HepG2 (cell line): ENCODE results near the gene PIM3. TPM values are rescaled to one million over a fixed set of nuclear protein-coding genes. Genes with fewer than 3 reads are reported as not detected.
A peak's percentile ranks its signal among the peaks of the same experiment; 100 is the strongest.

Experiments
- ATAC-seq: fragments of 200-7000 bp; cut with Tn5 transposase; 3 replicates; pipeline ENCODE4 v1.9.1; 2020; ENCODE audit warnings: mild to moderate bottlenecking, moderate library complexity
- BruUV-seq: library from RNA; stranded (reverse); fragments of 400-500 nt; replicated peaks from 2 replicates; lab custom pipeline; 2021; lab: Mats Ljungman, UMichigan
- CTCF ChIA-PET: fragments of 300-600 bp; formaldehyde crosslinking; extraction: SDS; loops from one replicate; lab custom pipeline; 2021; ENCODE audit warnings: low total read pairs, inconsistent platforms, low intra/inter-chr PET ratio; lab: Yijun Ruan, JAX
- POLR2A ChIA-PET: fragments of 350-600 bp; sonication (Branson Sonifier 250); formaldehyde crosslinking; loops from one replicate; lab custom pipeline; 2020; ENCODE audit warnings: antibody characterized with exemption, inconsistent platforms; lab: Yijun Ruan, JAX
- DNase-seq: peaks from one replicate; pipeline ENCODE4 v3.0.0-alpha.2; 2015; ENCODE audit warnings: low spot score
- FAIRE-seq: peaks from 3 replicates; lab custom pipeline; 2011; peaks lifted over from hg19 to GRCh38; lab: Jason Lieb, UNC
- H2AFZ ChIP-seq: one replicate; pipeline ENCODE4 v1.6.1; 2011; ENCODE audit warnings: low read length, inconsistent platforms
- H3K27ac ChIP-seq: fragments of 300-600 bp; 3 replicates; pipeline ENCODE4 v1.8.0; 2011; ENCODE audit warnings: mixed run types, mild to moderate bottlenecking, mixed read lengths, low read length, inconsistent platforms; ENCODE audit not compliant: insufficient read depth; ENCODE audit errors: extremely low read length
- H3K27me3 ChIP-seq, 2 experiments: fragments of 200-600 bp in 1 of 2; 2 replicates in 1 of 2; 3 replicates in 1 of 2; pipeline versions ENCODE4 v1.6.0 to v1.8.0; 2011; ENCODE audit warnings: low read length in 2 of 2, mild to moderate bottlenecking in 2 of 2, moderate library complexity in 2 of 2, inconsistent platforms in 1 of 2; ENCODE audit not compliant: insufficient read depth in 2 of 2, control insufficient read depth in 1 of 2
- H3K36me3 ChIP-seq, 2 experiments: fragments of 200-600 bp in 1 of 2; replicated peaks in 1 of 2; 2 replicates in 1 of 2; 3 replicates in 1 of 2; pipeline versions ENCODE4 v1.5.1 to v1.8.0; 2011; ENCODE audit warnings: low read length in 2 of 2, inconsistent platforms in 1 of 2; ENCODE audit not compliant: insufficient read depth in 2 of 2, control insufficient read depth in 1 of 2
- H3K4me1 ChIP-seq: 2 replicates; pipeline ENCODE4 v1.5.1; 2012; ENCODE audit warnings: low read length, inconsistent platforms; ENCODE audit not compliant: insufficient read depth
- H3K4me2 ChIP-seq: 2 replicates; pipeline ENCODE4 v1.6.0; 2011; ENCODE audit warnings: low read depth, low read length, inconsistent platforms
- H3K4me3 ChIP-seq, 3 experiments: fragments of 200-600 bp in 1 of 3; sonication (generic), shearing (Covaris generic) in 1 of 3; replicated peaks in 1 of 3; 2 replicates each; pipeline ENCODE4 v1.5.1; 2011 to 2016; ENCODE audit warnings: low read length in 3 of 3, inconsistent platforms in 2 of 3, low read depth in 2 of 3, mild to moderate bottlenecking in 2 of 3, control low read depth in 1 of 3, mixed read lengths in 1 of 3; ENCODE audit not compliant: insufficient read depth in 1 of 3
- H3K79me2 ChIP-seq: one replicate; pipeline ENCODE4 v1.6.1; 2011; ENCODE audit warnings: low read length, inconsistent platforms; ENCODE audit not compliant: insufficient read depth
- H3K9ac ChIP-seq: 2 replicates; pipeline ENCODE4 v1.6.0; 2011; ENCODE audit warnings: mild to moderate bottlenecking, low read depth, low read length, inconsistent platforms; ENCODE audit not compliant: insufficient read depth
- H3K9me3 ChIP-seq: 2 replicates; pipeline ENCODE4 v1.5.1; 2012; ENCODE audit warnings: mild to moderate bottlenecking, low read length
- H4K20me1 ChIP-seq: 2 replicates; pipeline ENCODE4 v1.6.0; 2011; ENCODE audit warnings: inconsistent platforms, mild to moderate bottlenecking, low read length, moderate library complexity; ENCODE audit not compliant: insufficient read depth
- HNF1A ChIP-seq, 2 experiments: sonication (generic) in 1 of 2; formaldehyde crosslinking in 1 of 2; IDR thresholded peaks; 2 replicates each; pipeline versions ENCODE4 v1.4.0 to v1.6.1; 2016 to 2020; ENCODE audit warnings: borderline replicate concordance in 1 of 2, low read depth in 1 of 2, mild to moderate bottlenecking in 1 of 2, missing genetic modification reagents in 1 of 2
- HNRNPL ChIP-seq: fragments of 200-400 bp; formaldehyde crosslinking; IDR thresholded peaks from 2 replicates; pipeline ENCODE4 v1.6.1; 2017; ENCODE audit warnings: mild to moderate bottlenecking, low read depth, low read length
- PRMT3 ChIP-seq: sonication (generic); formaldehyde crosslinking; IDR thresholded peaks from 2 replicates; pipeline ENCODE4 v1.8.1; 2022; ENCODE audit warnings: low read depth, mild to moderate bottlenecking, moderate library complexity, missing genetic modification reagents, borderline replicate concordance
- RBM39 ChIP-seq: fragments of 200-400 bp; formaldehyde crosslinking; IDR thresholded peaks from one replicate; pipeline ENCODE4 v1.6.1; 2018; ENCODE audit warnings: antibody characterized with exemption, mild to moderate bottlenecking, low read depth, low read length; ENCODE audit not compliant: poor library complexity, severe bottlenecking
- TARDBP ChIP-seq: sonication (generic); formaldehyde crosslinking; IDR thresholded peaks from 2 replicates; pipeline ENCODE4 v1.8.0; 2022; ENCODE audit warnings: mild to moderate bottlenecking, missing genetic modification reagents
- WGBS: methylation state at CpG from one replicate; pipeline ENCODE4 v1.1.6; 2017; ENCODE audit warnings: low lambda C conversion rate; 5-methylcytosine and 5-hydroxymethylcytosine counted together
- in situ Hi-C: cut with HindIII; loops from 2 replicates; pipeline ENCODE4 v1.10.0; 2017; ENCODE audit warnings: low pct_unique_long_range_greater_than_20kb; ENCODE audit not compliant: extremely low pct_ligation_motif_present
- intact Hi-C: fragments of 100-400 bp; cut with micrococcal nuclease; formaldehyde crosslinking; loops from one replicate; pipeline ENCODE4 v1.10.0; 2022; ENCODE audit not compliant: unreplicated experiment
- polyA plus RNA-seq, 8 experiments: library from polyadenylated mRNA; depleted of rRNA in 3 of 8; stranded (reverse) in 7 of 8; unstranded in 1 of 8; fragments of >200 nt; fragmentation: Illumina TruSeq in 4 of 8; extraction: Trizol in 4 of 8; gene quantifications; 2 replicates each; pipeline versions ENCODE4 v1.2.1 to v1.2.3, GENCODE V29; 2011 to 2016; ENCODE audit warnings: low read depth in 4 of 8, missing spikeins in 1 of 8, mixed read lengths in 1 of 8; ENCODE audit not compliant: insufficient read depth in 1 of 8
- total RNA-seq, 5 experiments: library from RNA; depleted of rRNA; stranded (reverse); fragments of >200 nt; fragmentation: Illumina TruSeq; extraction: Trizol; gene quantifications; 2 replicates each; pipeline ENCODE4 v1.2.3, GENCODE V29; 2016; ENCODE audit warnings: low read depth in 1 of 5

The PIM3 gene
- total and polyA plus RNA-seq, 2 of the 13 experiments (the other 11 are each of a cell fraction or from before 2014, with no cell fraction given), result 21.6 to 31.2 TPM

- no TSS peak for BruUV-seq
- POLR2A ChIA-PET, result interaction anchor here (12.9 to 18.6 kb wide), 2 partner anchors 10 to 19 kb away, joined by 283 to 722 read pairs; partner anchors contain the start of gene PIM3
- peak overlapping the region in 1 of 3 experiments; percentile 77; a peak in 1 of 6 replicates for H3K4me3 ChIP-seq
- no peak overlapping the region for H3K9ac ChIP-seq
- peaks cover under 1% of the 10 kb centered on the region for H3K79me2 ChIP-seq
- DNase-seq, result no peak
- CTCF ChIA-PET, result no interaction called here
- whole genome bisulfite sequencing, result no CpG with 5 or more reads among the region's 8 CpGs
- no peak overlapping the region for H2AFZ ChIP-seq
- H3K27ac ChIP-seq, result no peak overlapping the region
- ATAC-seq, result no peak
- H3K36me3 ChIP-seq, result no peaks in the 10 kb centered on the region
- in situ Hi-C loops (no loop called here), intact Hi-C loops (loop anchor here (2.0 kb wide), 1 partner anchor 24 kb away; no protein-coding TSS in a partner anchor)
- no peak for FAIRE-seq
- no peaks in the 10 kb centered on the region for H3K9me3 ChIP-seq
- TF ChIP-seq HNRNPL, result peak; percentile 25; the same call in 1 of the 2 replicates
- no peak for TF ChIP-seq TARDBP (CRISPR knock-in tag)
- no peak for TF ChIP-seq HNF1A (IDR thresholded peaks at IDR 0.05; ENCODE audit: low read depth)
- no peak for TF ChIP-seq HNF1A (CRISPR knock-in tag; IDR thresholded peaks at IDR 0.05; ENCODE audit: borderline replicate concordance)
- peak; percentile 18 for TF ChIP-seq RBM39
- no peak for TF ChIP-seq PRMT3 (CRISPR knock-in tag)
- peak overlapping the region; percentile 81 for H3K4me2 ChIP-seq
- no peaks in the 10 kb centered on the region; a peak in 1 of 5 replicates for H3K27me3 ChIP-seq
- no peaks in the 10 kb centered on the region for H4K20me1 ChIP-seq
- H3K4me1 ChIP-seq, result peaks cover 95% of the 10 kb centered on the region
These were observed 6.2 kb upstream of the PIM3 start for GRCh38 chr22:49954354-49954753.
